Colonic mucosa (tissue), 4 donors: Measurements from ENCODE around the gene IL36B. TPM values are rescaled to one million over a fixed set of nuclear protein-coding genes. Genes with fewer than 3 reads are reported as not detected.
"Not testable (repeated sequence)": the region's sequence is repeated elsewhere in the genome, so short reads cannot be mapped to it uniquely, and the experiment has no call there.

Experiments
- DNase-seq: peaks from one replicate; pipeline ENCODE4 v3.0.0-alpha.2; 2020
- H3K27ac ChIP-seq: fragments of 200-600 bp; one replicate; pipeline ENCODE4 v1.8.0; 2021
- H3K27me3 ChIP-seq: fragments of 200-600 bp; one replicate; pipeline ENCODE4 v1.8.0; 2021
- H3K36me3 ChIP-seq: fragments of 200-600 bp; one replicate; pipeline ENCODE4 v1.8.0; 2021
- H3K4me1 ChIP-seq: fragments of 200-600 bp; one replicate; pipeline ENCODE4 v1.8.0; 2021; ENCODE audit warnings: mild to moderate bottlenecking
- H3K4me3 ChIP-seq: fragments of 200-600 bp; one replicate; pipeline ENCODE4 v1.8.0; 2021
- H3K9ac ChIP-seq, 2 donors: one replicate each; pipeline ENCODE4 v1.7.0; 2013; ENCODE audit warnings: control low read depth in 2 of 2, low read depth in 2 of 2, low read length in 2 of 2
- H3K9me3 ChIP-seq: fragments of 200-600 bp; one replicate; pipeline ENCODE4 v1.8.0; 2021
- CTCF ChIP-seq: fragments of 200-600 bp; IDR thresholded peaks from one replicate; pipeline ENCODE4 v1.8.0; 2022; ENCODE audit warnings: antibody characterized with exemption, mild to moderate bottlenecking
- intact Hi-C: fragments of 100-400 bp; cut with DNase I; formaldehyde crosslinking; loops from one replicate; pipeline ENCODE4 v1.14.1; 2022
- total RNA-seq, 2 donors: library from RNA; stranded (reverse); fragmentation: NEBNext Ultra II Directional in 1 of 2; extraction: Animal tissue kit (Norgen Biotek cat#: 25700) in 1 of 2; gene quantifications; one replicate each; pipeline ENCODE4 v1.2.1, GENCODE V29; 2021
- donor health status: healthy.
- donor health status: DM: no; HTN: no; CAD: no.
- donor health status: DM: no; HTN: no; CAD: no.

The IL36B gene
- total RNA-seq: not detected

DNA sequence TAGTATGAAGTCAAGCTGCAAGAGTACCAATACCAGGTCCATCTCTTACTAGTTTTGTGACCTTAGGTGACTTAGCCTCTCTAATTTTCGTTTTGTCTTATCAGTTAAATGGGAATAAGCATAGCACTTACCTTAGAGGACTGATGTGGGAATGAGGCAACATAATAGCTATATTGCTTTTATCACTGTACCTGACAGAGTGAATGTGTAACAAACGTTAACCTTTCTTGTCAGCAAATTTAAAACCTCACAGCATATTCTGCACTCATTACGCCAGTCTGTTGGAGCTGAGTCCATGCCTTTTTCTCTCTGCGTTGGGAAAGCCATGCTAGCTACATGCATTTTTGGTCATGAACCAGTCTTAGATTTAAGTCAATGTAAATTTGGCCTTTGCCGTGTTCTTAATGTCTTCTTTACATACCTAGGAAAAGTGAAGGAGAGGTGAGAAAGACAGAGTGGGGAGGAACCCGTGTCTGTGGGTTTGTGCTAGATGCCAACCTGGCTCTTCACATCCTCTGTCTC lies at the start of gene IL36B:
TSS of gene IL36B (minus strand) at position 472 of the 522 bp plus-strand sequence.
- Histone ChIP-seq H3K4me3 (no peak within 1 kb of the TSS), H3K4me1 (no peaks in the 10 kb centered on the region), H3K9me3 (no peaks in the 10 kb centered on the region), H3K27me3 (no peaks in the 10 kb centered on the region), H3K27ac (no peak within 1 kb of the TSS), H3K36me3 (no peaks in the 10 kb centered on the region), H3K9ac (no peak within 1 kb of the TSS)
- intact Hi-C loops: no loop called here
- no peak for DNase-seq
- no peak for TF ChIP-seq CTCF

GRCh38 chr2:113102133-113102532 lies 49.5 kb upstream of the IL36B start:
- no peak for DNase-seq
- Histone ChIP-seq H3K27me3 (no peaks in the 10 kb centered on the region), H3K4me1 (no peaks in the 10 kb centered on the region), H3K9me3 (no peaks in the 10 kb centered on the region), H3K27ac (no peak overlapping the region), H3K36me3 (no peaks in the 10 kb centered on the region), H3K4me3 (no peak overlapping the region), H3K9ac (no peak overlapping the region)
- intact Hi-C loops: no loop called here
- no peak for TF ChIP-seq CTCF

DNA sequence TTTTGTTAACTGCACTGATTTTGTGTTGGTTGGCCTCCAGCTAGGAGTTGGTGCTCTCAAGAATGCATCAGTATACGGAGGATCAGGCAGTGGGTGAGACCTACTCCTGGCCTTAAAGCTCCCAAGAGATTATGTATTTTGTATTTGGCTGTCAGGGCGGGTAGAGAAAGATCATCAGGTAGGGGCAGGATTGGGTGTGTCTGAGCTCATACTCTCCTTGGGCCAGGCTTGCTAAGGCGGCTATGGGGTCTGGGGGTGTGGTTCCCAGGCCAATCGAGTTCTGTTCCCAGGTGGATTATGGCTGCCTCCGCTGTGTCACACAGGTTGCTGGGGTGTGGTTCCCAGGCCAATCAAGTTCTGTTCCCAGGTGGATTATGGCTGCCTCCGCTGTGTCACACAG lies 45.9 kb upstream of the IL36B start:
- intact Hi-C loops: no loop called here
- Histone ChIP-seq H3K4me1 (no peaks in the 10 kb centered on the region), H3K9me3 (no peaks in the 10 kb centered on the region), H3K36me3 (no peaks in the 10 kb centered on the region), H3K9ac (no peak overlapping the region), H3K4me3 (no peak overlapping the region), H3K27me3 (no peaks in the 10 kb centered on the region), H3K27ac (no peak overlapping the region)
- no peak for TF ChIP-seq CTCF
- no peak for DNase-seq

GRCh38 chr2:113098041-113098440 lies 45.4 kb upstream of the IL36B start:
- H3K9ac ChIP-seq: no peak overlapping the region
- H3K27me3 ChIP-seq: no peaks in the 10 kb centered on the region
- no peak overlapping the region for H3K4me3 ChIP-seq
- H3K27ac ChIP-seq: no peak overlapping the region
- intact Hi-C loops: no loop called here
- H3K4me1 ChIP-seq: no peaks in the 10 kb centered on the region
- H3K9me3 ChIP-seq: no peaks in the 10 kb centered on the region
- DNase-seq: no peak
- no peak for TF ChIP-seq CTCF
- H3K36me3 ChIP-seq: no peaks in the 10 kb centered on the region

GRCh38 chr2:113096842-113097618 lies 44.4 kb upstream of the IL36B start:
- H3K4me3 ChIP-seq, H3K36me3 ChIP-seq, intact Hi-C loops, H3K9me3 ChIP-seq, H3K27me3 ChIP-seq, DNase-seq, H3K9ac ChIP-seq, H3K27ac ChIP-seq, H3K4me1 ChIP-seq: not testable (repeated sequence)

DNA sequence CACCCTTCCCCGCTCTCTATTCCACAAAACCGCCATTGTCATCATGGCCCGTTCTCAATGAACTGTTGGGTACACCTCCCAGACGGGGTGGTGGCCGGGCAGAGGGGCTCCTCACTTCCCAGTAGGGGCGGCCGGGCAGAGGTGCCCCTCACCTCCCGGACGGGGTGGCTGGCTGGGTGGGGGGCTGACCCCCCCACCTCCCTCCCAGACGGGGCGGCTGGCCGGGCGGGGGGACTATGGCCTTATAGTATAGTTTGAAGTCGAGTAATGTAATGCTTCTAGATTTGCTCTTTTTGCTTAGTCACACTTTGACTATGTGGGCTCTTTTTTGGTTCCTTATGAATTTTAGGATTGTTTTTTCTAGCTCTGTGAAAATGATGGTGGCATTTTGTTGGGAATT lies 43.6 kb upstream of the IL36B start:
- intact Hi-C loops, H3K4me1 ChIP-seq, H3K9ac ChIP-seq, H3K4me3 ChIP-seq, DNase-seq, H3K36me3 ChIP-seq, H3K9me3 ChIP-seq, H3K27me3 ChIP-seq, H3K27ac ChIP-seq: not testable (repeated sequence)
